NCI-H2227 treated with DMSO at 0.1 percent for 48 hours (cell line): Measurements from ENCODE around the gene VAV1.
"Not testable (repeated sequence)": the region's sequence is repeated elsewhere in the genome, so short reads cannot be mapped to it uniquely, and the experiment has no call there.

Experiments used
- DNase-seq: peaks from one replicate; lab custom pipeline; 2025; lab: John Stamatoyannopoulos, UW

Gene VAV1

GRCh38 chr19:6737284-6737872, 35.1 kb upstream of the VAV1 start, which contains the start of gene GPR108:
Gene GPR108, minus strand, starts transcription at chr19:6737580. Its CDS starts 4 bp downstream, at chr19:6737576.
- peak; percentile 96 for DNase-seq

DNA sequence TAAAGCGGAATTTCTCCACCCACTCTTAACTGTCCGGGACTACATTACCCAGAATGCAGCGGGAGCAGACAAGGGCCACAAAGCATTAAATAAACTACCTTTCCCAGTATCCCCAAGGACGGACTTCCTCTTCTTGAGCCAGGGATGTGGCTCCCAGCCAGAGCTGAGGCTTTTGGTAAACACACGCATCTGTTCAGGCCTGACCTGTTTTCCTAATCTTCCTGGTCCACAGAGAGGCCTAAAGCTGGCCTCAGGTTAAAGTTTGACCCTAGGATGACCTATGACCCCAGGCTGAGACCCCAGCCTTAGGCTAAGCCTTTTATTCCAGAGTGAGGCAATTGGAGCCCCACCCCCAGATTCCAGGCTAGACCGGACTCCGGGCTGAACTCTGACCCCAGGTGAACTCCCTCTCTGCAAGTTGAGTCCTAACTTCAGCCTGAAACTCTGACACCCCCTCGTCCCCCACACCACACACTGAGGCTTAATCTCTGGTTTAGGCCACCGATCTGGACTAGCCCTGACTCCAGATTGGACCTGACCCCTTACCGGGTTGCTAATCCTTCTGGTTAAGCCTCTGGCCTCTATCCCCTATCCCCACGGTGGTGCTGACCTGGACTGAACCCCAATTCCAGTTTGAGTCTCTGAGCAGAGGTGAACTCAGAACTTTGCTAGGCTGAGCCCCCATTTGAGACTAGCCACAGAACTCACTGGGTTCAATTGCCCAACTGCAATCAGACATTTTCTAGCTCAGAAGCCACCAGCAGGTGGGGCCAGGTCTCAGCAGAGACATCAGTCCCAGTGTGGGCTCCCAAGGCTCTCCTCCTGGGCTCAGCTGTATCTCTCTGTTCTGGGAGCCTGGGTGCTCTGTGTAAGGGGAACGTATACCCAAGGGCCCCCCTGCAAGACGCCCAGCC, 34.4 kb upstream of the VAV1 start:
- DNase-seq: peak; percentile 11

GRCh38 chr19:6738787-6739389, 33.6 kb upstream of the VAV1 start:
- DNase-seq: no peak

DNA sequence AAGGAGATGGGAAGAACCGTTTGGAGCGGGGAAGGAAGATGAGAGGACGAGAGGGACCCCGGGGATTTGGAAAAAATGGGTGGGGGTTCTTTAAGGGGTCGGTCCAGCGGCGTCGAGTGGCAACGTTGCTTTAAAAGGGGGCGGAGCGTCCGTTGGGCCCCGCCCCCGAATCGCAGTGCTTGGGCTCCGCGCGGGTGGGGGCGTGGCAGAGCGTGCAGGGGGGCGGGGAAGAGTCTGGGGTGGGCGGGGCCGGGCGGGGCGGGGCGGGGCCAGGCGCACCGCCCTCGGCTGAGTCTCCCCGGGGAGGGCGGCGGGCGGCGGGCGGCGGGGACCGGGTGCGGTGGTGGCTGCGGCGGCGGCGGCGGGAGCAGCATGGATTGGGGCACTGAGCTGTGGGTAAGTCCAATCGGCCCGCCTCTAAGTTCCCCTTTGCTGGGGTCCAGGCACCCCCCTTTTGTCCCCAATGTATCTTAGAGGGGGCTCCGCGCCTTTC, 33.1 kb upstream of the VAV1 start, which contains the start of gene TRIP10:
Gene TRIP10, plus strand, starts transcription at position 291 of the 493 bp plus-strand sequence. Its CDS starts 82 bp downstream, at position 373.
- DNase-seq: peak; percentile 67

- DNase-seq: no peak
These were observed 32.5 kb upstream of the VAV1 start for GRCh38 chr19:6739883-6740588.

DNA sequence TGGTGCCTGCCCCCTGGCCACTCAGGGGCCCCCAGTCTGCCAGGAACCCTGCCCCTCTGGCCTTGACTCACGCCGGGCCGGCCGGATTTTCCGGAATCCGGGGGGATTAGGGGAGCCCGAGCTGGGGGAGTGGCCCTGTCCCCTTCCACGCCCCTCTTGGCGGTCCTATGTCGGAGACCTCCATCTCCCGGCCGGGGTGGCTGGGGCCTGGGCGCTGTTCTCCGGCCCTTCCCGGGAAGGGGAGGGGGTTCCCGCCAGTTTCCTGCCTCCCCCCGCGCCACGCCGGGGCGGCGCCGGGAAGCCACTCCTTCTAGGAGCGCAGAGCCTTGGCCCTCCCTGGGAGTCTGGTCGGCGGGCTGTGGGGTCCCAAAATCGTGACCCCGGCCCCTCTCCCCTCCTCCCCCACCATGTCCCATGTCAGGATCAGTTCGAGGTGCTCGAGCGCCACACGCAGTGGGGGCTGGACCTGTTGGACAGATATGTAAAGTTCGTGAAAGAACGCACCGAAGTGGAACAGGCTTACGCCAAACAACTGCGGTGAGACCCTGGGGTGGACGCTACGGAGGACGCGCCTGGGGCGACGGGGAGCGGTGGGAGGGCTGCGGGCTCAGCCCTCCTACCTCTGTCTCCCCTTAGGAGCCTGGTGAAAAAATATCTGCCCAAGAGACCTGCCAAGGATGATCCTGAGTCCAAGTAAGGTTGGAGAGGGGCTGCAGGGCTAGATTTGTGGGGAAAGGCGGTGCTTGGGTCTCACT, 31.7 kb upstream of the VAV1 start:
- no peak for DNase-seq

DNA sequence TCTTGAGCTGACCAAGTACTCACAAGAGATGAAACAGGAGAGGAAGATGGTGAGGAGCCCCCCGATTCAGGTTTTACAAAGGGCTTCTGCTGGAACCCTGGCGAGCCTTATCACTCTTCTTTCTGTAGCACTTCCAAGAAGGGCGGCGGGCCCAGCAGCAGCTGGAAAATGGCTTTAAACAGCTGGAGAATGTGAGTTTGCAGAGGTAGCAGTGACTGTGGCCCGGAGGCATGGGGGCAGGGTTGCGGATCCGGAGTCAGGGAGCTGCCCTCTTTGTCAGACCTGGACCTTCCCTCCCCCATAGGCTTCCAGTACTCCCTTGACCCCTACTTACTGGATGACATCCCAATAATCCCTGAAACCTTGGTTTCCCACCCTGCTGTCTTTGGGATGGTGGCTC, 29.4 kb upstream of the VAV1 start:
- no peak for DNase-seq

- no peak for DNase-seq
These were observed 28.7 kb upstream of the VAV1 start for GRCh38 chr19:6743714-6744380.

DNA sequence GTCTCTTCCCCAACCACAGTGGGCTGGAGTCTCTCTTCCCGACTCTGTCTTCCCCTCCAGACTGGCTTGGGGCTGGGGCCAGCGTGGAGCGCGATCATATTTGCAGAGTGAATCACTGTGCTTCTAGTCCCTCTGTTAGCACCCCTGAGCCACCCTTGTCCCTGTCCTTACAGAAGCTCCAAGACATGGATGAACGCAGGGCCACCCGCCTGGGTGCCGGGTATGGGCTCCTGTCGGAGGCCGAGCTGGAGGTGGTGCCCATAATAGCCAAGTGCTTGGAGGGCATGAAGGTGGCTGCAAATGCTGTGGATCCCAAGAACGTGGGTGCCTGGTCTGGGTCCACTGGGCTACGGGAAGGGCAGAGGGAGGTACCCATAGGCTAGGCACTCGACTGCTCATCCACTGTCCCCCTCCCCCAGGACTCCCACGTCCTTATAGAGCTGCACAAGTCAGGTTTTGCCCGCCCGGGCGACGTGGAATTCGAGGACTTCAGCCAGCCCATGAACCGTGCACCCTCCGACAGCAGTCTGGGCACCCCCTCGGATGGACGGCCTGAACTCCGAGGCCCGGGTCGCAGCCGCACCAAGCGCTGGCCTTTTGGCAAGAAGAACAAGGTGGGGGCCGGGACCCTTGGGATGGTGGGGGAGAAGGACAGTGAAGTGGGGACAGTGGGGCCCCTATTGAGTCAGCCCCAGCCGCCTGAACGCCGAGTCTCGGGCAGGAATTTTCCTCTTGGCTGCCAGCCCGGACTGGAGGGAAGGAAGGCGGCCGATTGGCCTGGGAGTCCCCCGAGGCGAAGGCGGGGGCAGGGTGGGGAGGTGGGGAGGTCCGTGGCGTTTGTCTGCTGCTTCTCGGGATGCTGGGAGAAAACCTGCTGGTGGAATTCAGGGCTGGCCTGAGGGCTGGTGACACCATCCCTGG, 27.9 kb upstream of the VAV1 start:
- no peak for DNase-seq

- DNase-seq: no peak
These were observed 26.5 kb upstream of the VAV1 start for GRCh38 chr19:6745965-6746364.

DNA sequence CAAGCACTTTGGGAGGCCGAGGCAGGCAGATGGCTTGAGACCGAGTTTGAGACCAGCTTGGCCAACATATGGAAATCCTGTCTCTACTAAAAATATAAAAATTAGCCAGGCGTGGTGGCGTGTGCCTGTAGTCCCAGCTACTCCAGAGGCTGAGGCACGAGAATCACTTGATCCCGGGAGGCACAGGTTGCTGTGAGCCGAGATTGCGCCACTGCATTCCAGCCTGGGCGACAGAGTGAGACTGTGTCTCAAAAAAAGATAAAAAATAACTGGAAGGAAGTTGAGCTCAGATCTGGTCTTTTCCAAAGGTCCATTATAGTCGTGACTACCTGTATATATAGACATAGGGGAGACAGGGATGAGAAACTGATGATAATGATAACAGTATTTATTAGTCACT, 24.0 kb upstream of the VAV1 start:
- not testable (repeated sequence) for DNase-seq

GRCh38 chr19:6750062-6750461, 22.4 kb upstream of the VAV1 start:
- no peak for DNase-seq

GRCh38 chr19:6751189-6751588, 21.3 kb upstream of the VAV1 start:
- no peak for DNase-seq

DNA sequence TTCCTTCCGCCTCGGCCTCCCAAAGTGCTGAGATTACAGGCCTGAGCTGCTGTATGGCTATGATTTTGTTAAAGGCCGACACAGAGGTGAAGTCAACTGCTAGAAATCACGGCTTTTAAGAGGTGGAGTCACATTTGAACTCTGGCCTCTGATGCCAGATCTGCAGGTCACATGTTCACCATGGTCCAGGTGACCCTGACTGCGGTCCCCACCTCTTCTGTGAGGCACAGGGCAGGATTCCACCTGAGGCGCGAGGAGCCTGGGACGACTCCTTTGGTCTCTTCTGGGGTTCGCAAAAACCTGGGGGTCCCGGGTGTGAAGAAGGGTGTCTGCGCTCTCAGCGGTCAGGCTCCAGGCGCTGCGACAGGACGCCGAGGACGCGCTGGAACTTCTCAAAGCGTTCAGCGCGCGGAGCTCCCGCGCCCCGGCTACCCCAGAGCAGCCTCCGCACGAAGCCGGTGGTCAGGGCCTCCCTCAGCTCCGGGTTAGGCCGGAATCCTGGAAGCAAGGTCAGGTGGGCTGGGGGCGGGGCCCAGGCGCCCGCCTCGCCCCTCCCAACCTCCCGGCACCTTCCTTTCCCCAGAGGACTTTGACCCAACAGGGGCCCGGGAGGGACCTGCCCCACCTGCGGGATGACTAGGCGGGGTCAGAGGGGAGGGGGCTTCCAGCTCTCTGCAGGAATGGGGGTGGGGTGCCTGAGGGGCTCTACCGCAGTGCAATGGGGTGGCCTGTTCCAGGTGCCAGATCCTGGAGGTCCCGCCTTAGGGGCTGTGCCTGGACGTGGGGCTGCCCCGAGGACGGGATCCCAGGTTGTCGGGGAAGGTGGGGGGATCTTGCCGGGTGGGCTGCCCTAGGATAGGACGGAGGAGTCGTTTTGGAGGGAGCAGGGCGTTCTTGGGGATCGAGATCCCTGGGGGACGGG, 20.0 kb upstream of the VAV1 start:
- no peak for DNase-seq

DNA sequence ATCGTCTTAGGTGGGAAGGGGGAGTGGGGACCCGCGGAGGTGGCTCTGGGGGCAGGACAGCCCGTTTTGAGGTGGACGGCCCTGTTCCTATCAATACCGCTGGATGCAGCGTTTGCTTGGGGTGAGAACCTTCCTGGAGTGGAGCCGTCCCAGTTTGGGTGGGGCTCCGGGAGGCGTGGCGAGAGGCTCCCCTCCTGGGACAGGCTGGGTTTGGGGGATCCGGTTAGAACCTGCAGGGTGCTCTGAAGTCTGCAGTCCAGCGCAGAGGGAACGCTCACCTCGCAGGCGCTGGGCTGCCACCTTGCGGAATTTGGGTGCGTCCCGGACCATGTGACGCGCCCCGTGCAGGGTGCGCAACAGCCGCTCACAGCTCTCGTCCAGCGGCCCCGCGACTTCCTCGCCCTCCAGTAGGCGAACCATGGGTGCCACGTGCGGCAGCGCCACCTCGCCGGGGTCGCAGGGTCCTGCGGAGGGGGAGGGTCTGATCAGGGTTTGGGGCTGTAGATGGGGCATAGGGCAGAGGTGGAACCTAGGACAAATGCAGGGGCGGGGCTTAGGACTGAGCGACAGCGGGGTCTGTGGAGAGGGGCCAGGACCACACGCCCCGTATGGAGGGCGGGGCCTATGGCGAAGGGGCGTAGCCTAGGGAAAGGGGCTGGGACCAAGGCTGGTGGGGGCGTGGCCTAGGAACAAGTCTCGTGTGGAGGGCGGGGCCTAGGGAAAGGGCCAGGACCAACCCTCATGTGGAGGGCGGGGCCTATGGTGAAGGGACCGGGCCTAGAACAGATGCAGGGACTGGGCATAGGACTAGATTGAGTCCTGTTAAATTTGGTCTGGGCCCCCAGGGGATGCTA, 19.1 kb upstream of the VAV1 start:
- no peak for DNase-seq

DNA sequence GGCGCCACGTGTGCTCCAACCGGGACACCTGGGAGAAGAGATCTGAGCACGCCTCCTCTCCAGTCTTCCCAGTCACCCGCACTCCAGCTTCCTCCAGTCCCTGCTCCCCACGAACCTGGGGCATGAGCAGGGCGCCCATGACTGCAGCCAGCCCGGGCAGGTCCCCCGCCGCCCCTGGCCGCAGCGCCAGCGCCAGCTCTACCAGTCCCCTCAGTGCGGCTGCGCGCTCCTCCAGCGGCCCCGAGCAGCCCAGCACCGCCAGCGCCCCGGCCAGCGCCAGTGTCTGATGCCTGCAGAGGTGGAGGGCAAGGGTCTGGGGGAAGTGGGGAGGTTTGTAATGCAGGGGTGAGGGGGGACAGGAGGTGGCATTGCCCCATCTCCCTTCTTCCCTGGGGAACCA, 18.4 kb upstream of the VAV1 start:
- DNase-seq: no peak

GRCh38 chr19:6754653-6755463, 17.6 kb upstream of the VAV1 start:
- DNase-seq: no peak
